Measurements from ENCODE around the gene PARD3. TPM values are rescaled to one million over a fixed set of nuclear protein-coding genes. Genes with fewer than 3 reads are reported as not detected.

PARD3 gene
- total RNA-seq, 1 donor from 2014 or later, result 34.1 TPM

DNA sequence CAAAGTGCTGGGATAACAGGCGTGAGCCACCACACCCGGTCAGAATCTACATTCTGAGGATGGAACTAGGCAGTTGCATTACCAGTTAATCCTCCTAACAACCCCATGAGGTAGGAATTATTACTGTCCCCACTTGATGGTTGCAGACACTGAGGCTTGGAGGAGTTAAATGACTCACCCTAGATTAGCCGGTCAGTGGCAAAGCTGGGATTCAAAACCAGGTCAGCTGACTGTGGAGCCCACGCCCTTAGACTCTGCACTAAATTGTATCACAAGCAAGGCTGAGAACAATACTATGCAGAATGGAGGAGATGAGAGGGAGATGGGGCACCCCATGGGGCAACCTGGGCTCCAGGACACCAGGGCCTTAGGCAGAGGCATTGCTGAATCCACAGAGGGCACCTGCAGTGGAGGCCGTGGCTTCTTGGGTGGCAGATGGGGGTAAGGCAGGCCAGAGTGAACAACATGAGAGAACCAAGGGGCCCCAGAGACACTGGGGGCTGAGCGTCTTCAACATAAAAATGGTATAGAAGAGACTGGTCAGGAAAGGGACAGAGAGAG is 723.4 kb downstream of the PARD3 start:
- no peaks in the 10 kb centered on the region for H3K36me3 ChIP-seq
- H3K27me3 ChIP-seq (ENCODE audit: low read depth), result no peaks in the 10 kb centered on the region
- H3K4me1 ChIP-seq, result no peaks in the 10 kb centered on the region
- TF ChIP-seq, protein P1, sequence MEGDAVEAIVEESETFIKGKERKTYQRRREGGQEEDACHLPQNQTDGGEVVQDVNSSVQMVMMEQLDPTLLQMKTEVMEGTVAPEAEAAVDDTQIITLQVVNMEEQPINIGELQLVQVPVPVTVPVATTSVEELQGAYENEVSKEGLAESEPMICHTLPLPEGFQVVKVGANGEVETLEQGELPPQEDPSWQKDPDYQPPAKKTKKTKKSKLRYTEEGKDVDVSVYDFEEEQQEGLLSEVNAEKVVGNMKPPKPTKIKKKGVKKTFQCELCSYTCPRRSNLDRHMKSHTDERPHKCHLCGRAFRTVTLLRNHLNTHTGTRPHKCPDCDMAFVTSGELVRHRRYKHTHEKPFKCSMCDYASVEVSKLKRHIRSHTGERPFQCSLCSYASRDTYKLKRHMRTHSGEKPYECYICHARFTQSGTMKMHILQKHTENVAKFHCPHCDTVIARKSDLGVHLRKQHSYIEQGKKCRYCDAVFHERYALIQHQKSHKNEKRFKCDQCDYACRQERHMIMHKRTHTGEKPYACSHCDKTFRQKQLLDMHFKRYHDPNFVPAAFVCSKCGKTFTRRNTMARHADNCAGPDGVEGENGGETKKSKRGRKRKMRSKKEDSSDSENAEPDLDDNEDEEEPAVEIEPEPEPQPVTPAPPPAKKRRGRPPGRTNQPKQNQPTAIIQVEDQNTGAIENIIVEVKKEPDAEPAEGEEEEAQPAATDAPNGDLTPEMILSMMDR (IDR thresholded peaks at IDR 0.05), result no peak
- H3K4me3 ChIP-seq, result no peak overlapping the region
- no peak for ATAC-seq
- peaks cover 11% of the 10 kb centered on the region for H3K9me3 ChIP-seq
- intact Hi-C loops (cut with DNase I), result no loop called here
- H3K27ac ChIP-seq, result no peak overlapping the region
- DNase-seq, result no peak

DNA sequence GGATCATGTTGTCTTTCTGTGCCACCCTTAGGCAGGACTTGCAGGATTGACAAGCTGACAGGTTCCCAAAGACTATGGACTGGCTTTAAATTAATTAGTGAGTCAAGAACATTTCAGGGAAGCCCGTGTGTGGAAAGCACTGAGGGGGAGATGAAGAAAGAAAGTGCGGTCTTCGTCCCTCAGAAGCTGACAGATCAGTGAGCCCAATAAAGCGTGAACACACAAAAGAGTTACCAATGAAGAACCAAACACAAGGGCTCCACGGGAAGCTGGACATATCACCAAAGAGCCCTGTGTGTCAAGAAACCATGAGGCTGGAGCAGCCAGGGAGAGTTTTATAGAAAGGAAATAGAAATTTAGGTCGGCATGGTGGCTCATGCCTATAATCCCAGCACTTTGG is 725.8 kb downstream of the PARD3 start:
- Histone ChIP-seq H3K36me3 (no peaks in the 10 kb centered on the region), H3K27ac (no peak overlapping the region), H3K27me3 (ENCODE audit: low read depth) (no peaks in the 10 kb centered on the region), H3K4me3 (no peak overlapping the region), H3K4me1 (no peaks in the 10 kb centered on the region), H3K9me3 (no peaks in the 10 kb centered on the region)
- DNase-seq, result no peak
- no peak for ATAC-seq
- TF ChIP-seq, protein P1 (IDR thresholded peaks at IDR 0.05), result no peak
- intact Hi-C loops (cut with DNase I), result no loop called here

DNA sequence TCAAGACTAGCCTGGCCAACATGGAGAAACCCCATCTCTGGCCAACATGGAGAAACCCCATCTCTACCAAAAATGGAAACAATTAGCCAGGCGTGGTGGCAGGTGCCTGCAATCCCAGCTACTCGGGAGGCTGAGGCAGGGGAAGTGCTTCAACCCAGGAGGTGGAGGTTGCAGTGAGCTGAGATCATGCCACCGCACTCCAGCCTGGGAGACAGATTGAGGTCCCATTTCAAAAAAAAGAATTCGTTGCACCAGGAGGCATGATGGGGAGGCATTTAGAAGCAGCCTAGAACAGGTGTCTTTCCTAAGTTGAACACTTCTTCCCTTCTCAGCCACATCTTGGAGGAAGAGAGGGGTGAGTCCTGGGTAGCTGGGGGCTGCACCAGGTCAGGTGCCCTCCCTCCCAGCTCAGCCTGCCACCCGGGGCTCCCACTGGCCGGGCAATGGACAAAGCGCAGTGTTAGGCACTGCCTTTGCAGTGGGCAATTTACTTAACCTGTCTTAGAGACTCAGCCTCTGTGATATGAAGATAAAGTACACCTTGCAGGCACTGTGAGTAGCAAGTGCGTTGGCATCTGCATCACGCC is 726.8 kb downstream of the PARD3 start:
- Histone ChIP-seq H3K36me3 (no peaks in the 10 kb centered on the region), H3K27ac (no peak overlapping the region), H3K9me3 (peaks cover 7% of the 10 kb centered on the region), H3K4me1 (no peaks in the 10 kb centered on the region), H3K27me3 (ENCODE audit: low read depth) (no peaks in the 10 kb centered on the region), H3K4me3 (no peak overlapping the region)
- ATAC-seq, result no peak
- no peak for DNase-seq
- TF ChIP-seq, protein P1 (IDR thresholded peaks at IDR 0.05), result no peak
- intact Hi-C loops (cut with DNase I), result no loop called here

DNA sequence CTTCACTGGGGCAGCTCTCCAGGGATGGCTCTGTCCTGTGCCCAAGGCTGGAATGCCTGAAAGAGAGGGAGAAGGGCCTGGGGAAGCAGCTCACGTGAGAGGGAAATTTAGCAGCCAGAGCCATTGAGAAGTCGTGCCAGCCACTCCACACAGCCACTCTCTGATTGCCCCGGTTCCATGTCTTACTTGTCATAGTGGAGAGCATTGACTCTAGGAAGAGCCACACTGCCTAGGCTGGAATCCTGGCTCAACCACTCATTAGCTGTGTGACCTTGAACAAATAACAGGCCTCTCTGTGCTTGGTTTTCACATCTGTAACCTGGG is 728.0 kb downstream of the PARD3 start:
- no peaks in the 10 kb centered on the region for H3K4me1 ChIP-seq
- intact Hi-C loops (cut with DNase I), result no loop called here
- H3K9me3 ChIP-seq, result peaks cover 7% of the 10 kb centered on the region
- no peaks in the 10 kb centered on the region for H3K36me3 ChIP-seq
- H3K27me3 ChIP-seq (ENCODE audit: low read depth), result no peaks in the 10 kb centered on the region
- DNase-seq (no peak), ATAC-seq (no peak)
- TF ChIP-seq, protein P1 (IDR thresholded peaks at IDR 0.05), result no peak
- H3K4me3 ChIP-seq, result no peak overlapping the region
- no peak overlapping the region for H3K27ac ChIP-seq

DNA sequence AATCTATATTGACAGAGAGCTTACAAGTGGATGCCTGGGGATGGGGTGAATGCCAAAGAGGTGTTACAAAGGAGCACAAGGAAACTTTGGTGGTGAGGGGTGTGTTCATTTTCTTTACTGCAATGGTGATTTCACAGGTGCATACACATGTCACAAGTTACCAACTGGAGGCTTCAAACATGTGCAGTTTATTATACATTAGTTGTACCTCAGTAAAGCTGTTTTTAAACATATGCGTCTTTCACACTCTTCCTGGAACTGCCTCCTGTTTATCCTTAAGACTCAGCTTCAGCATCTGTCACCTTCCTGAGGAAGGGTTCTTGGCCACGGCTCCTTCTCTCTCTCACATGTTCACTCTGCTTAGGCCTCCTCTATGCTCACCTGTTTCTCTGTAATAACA is 731.5 kb downstream of the PARD3 start:
- TF ChIP-seq, protein P1 (IDR thresholded peaks at IDR 0.05), result no peak
- Histone ChIP-seq H3K27ac (no peak overlapping the region), H3K4me3 (no peak overlapping the region), H3K9me3 (peaks cover 7% of the 10 kb centered on the region), H3K27me3 (ENCODE audit: low read depth) (no peaks in the 10 kb centered on the region), H3K36me3 (no peaks in the 10 kb centered on the region), H3K4me1 (no peaks in the 10 kb centered on the region)
- intact Hi-C loops (cut with DNase I), result no loop called here
- ATAC-seq (no peak), DNase-seq (no peak)

Measured in lower lobe of right lung (tissue), 2 donors.